SU-DHL-6 (cell line): ENCODE measurements around the gene LIPT2.

ENCODE experiments used
- H2AFZ ChIP-seq: fragments of 200-600 bp; sonication (generic); 2 replicates; pipeline ENCODE4 v1.6.1; 2014; ENCODE audit warnings: low read depth, mild to moderate bottlenecking, moderate library complexity, mixed read lengths, antibody characterized with exemption, low read length; ENCODE audit not compliant: severe bottlenecking
- H3F3A ChIP-seq: fragments of 200-600 bp; shearing (Covaris generic); 2 replicates; pipeline ENCODE4 v1.6.0; 2016; ENCODE audit warnings: antibody characterized with exemption, mild to moderate bottlenecking; ENCODE audit not compliant: insufficient read depth
- H3K27ac ChIP-seq: fragments of 200-600 bp; sonication (generic); 2 replicates; pipeline ENCODE4 v1.5.1; 2016; ENCODE audit warnings: low read depth, mild to moderate bottlenecking, low read length, moderate library complexity, mixed read lengths
- H3K27me3 ChIP-seq: fragments of 200-600 bp; sonication (generic), shearing (Covaris generic); 2 replicates; pipeline ENCODE4 v1.6.0; 2014; ENCODE audit warnings: mild to moderate bottlenecking, low read length
- H3K36me3 ChIP-seq: fragments of 200-600 bp; sonication (generic); 2 replicates; pipeline ENCODE4 v1.6.1; 2014; ENCODE audit warnings: mild to moderate bottlenecking, low read length, mixed read lengths
- H3K4me2 ChIP-seq: fragments of 300-600, 200-600 bp; shearing (Covaris generic), sonication (generic); 2 replicates; pipeline ENCODE4 v1.6.0; 2014; ENCODE audit warnings: low read length, low read depth, mild to moderate bottlenecking; ENCODE audit not compliant: poor library complexity, severe bottlenecking
- H3K4me3 ChIP-seq: fragments of 200-600 bp; sonication (generic); 2 replicates; pipeline ENCODE4 v1.5.1; 2014; ENCODE audit warnings: antibody characterized with exemption, low read length, mild to moderate bottlenecking, mixed read lengths; ENCODE audit not compliant: insufficient read depth, poor library complexity, severe bottlenecking
- H3K79me2 ChIP-seq: fragments of 200-600 bp; sonication (generic); 2 replicates; pipeline ENCODE4 v1.6.1; 2014; ENCODE audit warnings: mild to moderate bottlenecking, low read length, moderate library complexity; ENCODE audit not compliant: insufficient read depth
- H3K9ac ChIP-seq: fragments of 200-600 bp; sonication (generic); 2 replicates; pipeline ENCODE4 v1.7.0; 2014; ENCODE audit warnings: mild to moderate bottlenecking, low read length
- H3K9me2 ChIP-seq: fragments of 200-600 bp; sonication (generic); replicated peaks from 2 replicates; pipeline ENCODE4 v1.6.1; 2014; ENCODE audit warnings: low read length; ENCODE audit not compliant: insufficient read depth
- H3K9me3 ChIP-seq: fragments of 200-600 bp; sonication (generic); 2 replicates; pipeline ENCODE4 v1.6.1; 2014; ENCODE audit warnings: low read length, mixed read lengths; ENCODE audit not compliant: insufficient read depth
- H4K20me1 ChIP-seq: fragments of 200-600 bp; sonication (generic); 2 replicates; pipeline ENCODE4 v1.6.1; 2014; ENCODE audit warnings: low read depth, mild to moderate bottlenecking, antibody characterized with exemption, low read length, moderate library complexity, mixed read lengths
- CTCF ChIP-seq: fragments of 200-600 bp; sonication (generic); IDR thresholded peaks from one replicate; pipeline ENCODE4 v1.5.1; 2017; ENCODE audit warnings: antibody characterized with exemption, mild to moderate bottlenecking, low read length, moderate library complexity; ENCODE audit not compliant: insufficient read depth, poor library complexity, severe bottlenecking
- EZH2phosphoT487 ChIP-seq: fragments of 200-600 bp; sonication (generic), shearing (Covaris generic); conservative IDR thresholded peaks from 2 replicates; pipeline ENCODE4 v1.6.1; 2018; ENCODE audit warnings: mild to moderate bottlenecking, antibody characterized with exemption, low read length, moderate library complexity, mixed read lengths

The LIPT2 gene

DNA sequence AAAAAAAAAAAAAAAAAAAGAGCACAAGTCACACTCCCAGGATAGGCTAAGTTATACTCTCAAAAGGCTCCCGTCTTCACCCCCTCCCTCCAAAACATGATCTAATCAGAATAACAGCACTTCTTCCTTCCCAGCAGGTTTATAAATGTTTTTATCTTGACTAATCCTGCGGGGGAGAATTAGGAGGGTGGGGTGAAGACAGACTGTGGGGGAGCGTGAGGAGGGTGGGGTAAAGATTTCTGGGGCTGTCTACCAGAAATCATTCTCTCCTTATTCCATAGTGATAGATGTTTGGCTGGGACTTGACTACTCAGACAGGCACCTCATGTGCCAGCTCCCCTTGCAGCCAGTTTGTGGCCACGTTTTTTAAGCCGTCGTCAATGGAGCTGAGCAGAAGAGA, 43.2 kb downstream of the LIPT2 start:
- Histone ChIP-seq H3K79me2 (no peaks in the 10 kb centered on the region), H3K9me3 (no peaks in the 10 kb centered on the region), H3K27me3 (no peaks in the 10 kb centered on the region), H3K4me2 (no peak overlapping the region), H3K9ac (no peak overlapping the region), H3F3A (no peaks in the 10 kb centered on the region), H3K9me2 (no peaks in the 10 kb centered on the region), H3K36me3 (no peaks in the 10 kb centered on the region), H3K4me3 (no peak overlapping the region), H2AFZ (no peak overlapping the region), H3K27ac (no peak overlapping the region), H4K20me1 (no peaks in the 10 kb centered on the region)
- TF ChIP-seq EZH2phosphoT487 (no peak), CTCF (no peak)

DNA sequence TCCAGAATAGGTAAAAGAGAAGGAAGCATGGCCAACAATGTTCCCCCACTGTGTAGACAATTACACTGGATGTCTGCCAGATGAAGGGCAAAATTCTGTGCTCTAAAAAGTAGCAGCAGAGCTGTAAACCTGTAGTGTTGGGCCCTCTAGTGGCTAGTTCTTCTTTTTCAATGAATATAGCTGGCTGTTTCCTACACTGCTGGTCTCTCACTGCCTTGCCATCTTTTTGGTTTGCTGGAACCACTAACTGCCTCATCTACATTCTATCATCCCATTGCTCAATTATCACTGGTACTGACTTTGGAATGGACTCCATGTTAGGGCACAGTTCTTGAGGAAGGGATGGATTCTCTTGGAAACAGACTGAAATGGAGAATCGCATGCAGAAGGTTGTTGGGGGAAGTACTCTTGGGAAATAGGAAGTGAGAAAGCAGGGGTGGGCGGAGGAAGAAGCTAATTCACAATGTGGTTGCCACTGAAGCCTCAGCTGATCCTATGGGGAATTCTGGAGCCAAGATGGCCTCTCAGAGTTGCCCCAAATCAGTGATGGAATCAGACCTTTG, 44.1 kb downstream of the LIPT2 start:
- Histone ChIP-seq H3K4me2 (peak overlapping the region; percentile 36), H3K9me3 (no peaks in the 10 kb centered on the region), H3F3A (no peaks in the 10 kb centered on the region), H4K20me1 (no peaks in the 10 kb centered on the region), H3K27me3 (no peaks in the 10 kb centered on the region), H2AFZ (peak overlapping the region; percentile 63), H3K9me2 (no peaks in the 10 kb centered on the region), H3K9ac (no peak overlapping the region), H3K27ac (no peak overlapping the region), H3K79me2 (no peaks in the 10 kb centered on the region), H3K36me3 (no peaks in the 10 kb centered on the region), H3K4me3 (no peak overlapping the region)
- TF ChIP-seq CTCF = peak; percentile 51
- no peak for TF ChIP-seq EZH2phosphoT487

DNA sequence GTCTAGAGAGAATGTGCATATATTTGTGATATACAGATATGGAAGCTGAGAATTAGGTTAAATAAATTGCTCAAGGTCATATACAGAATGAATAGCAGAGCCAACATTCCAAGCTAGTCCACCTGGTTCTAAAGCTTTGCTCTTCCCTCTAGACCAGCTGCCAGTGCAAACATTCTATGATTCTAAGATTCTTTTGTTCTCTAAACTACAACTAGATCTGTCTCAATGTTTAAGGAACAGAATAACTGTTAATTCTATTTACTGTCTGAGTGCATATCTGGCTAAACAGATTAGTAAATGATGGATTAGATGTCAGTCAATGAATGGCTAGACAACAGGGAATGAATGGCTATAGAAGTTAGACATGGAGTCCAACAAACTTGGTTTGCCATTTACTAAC, 45.8 kb downstream of the LIPT2 start:
- no peak for TF ChIP-seq CTCF
- TF ChIP-seq EZH2phosphoT487 = no peak
- H3K4me2 ChIP-seq = no peak overlapping the region

More for the DNA sequence above, 45.8 kb downstream of the LIPT2 start:
- H3K9me3 ChIP-seq = no peaks in the 10 kb centered on the region
- H2AFZ ChIP-seq = no peak overlapping the region
- no peaks in the 10 kb centered on the region for H3K27me3 ChIP-seq
- H3F3A ChIP-seq = no peaks in the 10 kb centered on the region
- no peaks in the 10 kb centered on the region for H4K20me1 ChIP-seq
- H3K27ac ChIP-seq = no peak overlapping the region
- H3K36me3 ChIP-seq = no peaks in the 10 kb centered on the region
- H3K9me2 ChIP-seq = no peaks in the 10 kb centered on the region
- no peak overlapping the region for H3K4me3 ChIP-seq
- no peaks in the 10 kb centered on the region for H3K79me2 ChIP-seq
- H3K9ac ChIP-seq = no peak overlapping the region
